ENCODE data around the gene EN1. TPM values are rescaled to one million over a fixed set of nuclear protein-coding genes. Genes with fewer than 3 reads are reported as not detected.

EN1 gene
- total RNA-seq, 2 experiments from 2014 or later: not detected

DNA sequence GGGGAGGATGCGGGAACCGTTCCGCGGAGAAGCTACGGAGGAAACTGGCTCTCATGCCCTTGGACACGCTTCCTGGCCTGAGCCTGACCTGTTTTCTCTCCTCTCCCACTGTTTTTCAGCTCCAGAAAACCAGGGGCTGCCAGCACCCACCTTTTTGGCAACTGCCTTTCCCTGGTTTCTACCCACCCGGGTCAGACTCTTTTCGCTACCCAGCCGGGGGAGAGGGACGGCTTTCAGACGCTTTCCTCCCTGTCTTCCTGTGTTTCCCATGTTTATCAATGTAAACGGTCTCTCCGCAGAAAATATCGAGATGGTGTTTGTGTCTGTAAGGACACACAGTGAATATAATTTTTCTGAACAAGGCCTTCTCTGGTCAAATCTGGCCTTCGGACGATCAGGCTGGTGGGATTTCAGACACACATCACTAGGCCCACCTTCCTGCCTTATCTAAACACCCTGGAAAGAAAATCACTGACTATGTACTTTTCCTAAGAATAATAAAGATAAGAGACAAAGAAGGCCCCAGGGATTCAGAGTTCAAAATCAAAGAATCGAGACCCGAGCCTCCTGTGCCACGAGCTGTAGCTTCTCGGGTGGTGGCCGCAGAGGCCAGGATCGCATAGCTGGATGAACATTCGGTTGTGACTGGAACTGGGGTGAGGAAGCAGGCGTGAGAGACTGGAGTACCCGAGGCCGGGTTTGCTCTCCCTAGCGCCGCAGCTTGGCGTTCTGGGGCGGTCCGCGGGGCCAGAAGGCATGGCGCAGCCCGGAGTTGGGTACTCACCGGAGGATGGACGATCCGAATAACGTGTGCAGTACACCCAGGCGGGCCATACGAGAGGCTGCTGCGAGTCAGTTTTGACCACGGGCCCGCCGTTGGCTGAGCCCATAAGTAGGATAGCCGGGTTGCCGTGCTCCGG is 1.7 kb downstream of the EN1 start:
- POLR2A ChIA-PET: no interaction called here
- CTCF ChIA-PET: interaction anchor here (1.1 to 1.2 kb wide), 2 partner anchors 10 to 35 kb away, joined by 3 read pairs; no protein-coding TSS in a partner anchor

DNA sequence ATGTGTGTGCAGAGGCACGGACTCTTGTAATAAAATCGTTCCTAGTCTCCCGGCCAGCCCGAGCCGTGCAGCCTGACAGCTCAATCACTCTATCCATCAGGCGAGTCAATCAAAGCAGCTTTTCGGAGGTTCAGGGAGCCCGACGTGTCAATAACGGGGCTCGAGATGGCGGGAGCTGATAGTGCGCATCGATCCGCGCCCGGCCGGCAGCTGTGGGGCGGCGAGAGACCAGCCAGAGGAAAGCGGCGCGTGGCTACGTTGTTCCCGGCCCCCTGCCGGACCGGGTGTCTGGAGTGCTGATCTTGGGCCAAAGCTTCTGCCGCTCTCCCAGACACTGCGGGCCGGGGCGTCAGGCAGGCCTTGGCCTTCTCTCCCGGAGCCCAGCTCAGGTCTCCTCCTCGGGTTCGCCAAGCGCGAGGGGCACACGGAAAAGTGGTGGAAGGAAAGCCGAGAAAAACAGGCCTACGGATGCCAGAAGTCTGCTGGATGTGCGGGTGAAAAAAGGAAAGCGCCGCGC is 2.4 kb downstream of the EN1 start:
- ChIA-PET CTCF (interaction anchor here (0.6 to 1.5 kb wide), 4 partner anchors 10 to 518 kb away, joined by 3 to 5 read pairs (median 3); no protein-coding TSS in a partner anchor), POLR2A (no interaction called here)

DNA sequence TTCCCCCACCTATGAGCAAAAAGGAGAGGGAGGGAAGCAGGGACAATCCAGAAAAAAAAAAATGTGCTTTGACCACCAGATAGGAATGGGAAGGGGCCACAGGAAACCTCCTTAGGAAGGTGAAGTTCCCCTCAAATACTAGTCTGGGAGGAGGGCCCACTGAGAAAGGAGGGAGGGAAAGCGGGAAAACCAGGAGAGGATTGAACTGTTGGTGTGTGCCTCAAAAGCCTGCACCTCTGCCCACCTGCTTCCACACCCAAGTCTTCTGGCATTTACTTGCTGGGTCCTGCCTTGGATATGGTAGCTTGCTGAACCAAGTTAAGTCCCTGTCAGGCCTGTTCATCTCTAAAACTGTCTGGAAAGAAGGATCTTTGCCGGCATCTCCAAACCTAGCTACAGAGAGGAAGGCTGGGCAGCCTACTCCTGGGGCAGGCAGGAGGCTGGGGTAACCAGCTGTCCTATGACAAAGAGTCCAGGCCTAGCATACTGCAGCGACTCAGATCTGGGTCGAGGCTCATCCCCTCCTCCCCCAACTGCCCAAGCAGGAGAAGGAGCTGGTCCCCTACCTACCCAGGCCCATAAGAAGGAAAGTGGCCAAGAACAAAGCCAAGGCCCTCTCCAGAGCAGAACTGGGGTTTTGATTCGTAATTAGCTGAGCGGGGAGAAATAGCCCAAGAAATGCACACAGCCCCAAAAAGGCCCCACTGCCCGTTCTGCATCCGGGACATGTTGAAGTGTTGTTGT is 3.0 kb downstream of the EN1 start:
- CTCF ChIA-PET: interaction anchor here (0.6 to 1.5 kb wide), 3 partner anchors 11 to 519 kb away, joined by 3 to 5 read pairs (median 3); no protein-coding TSS in a partner anchor
- POLR2A ChIA-PET: no interaction called here

DNA sequence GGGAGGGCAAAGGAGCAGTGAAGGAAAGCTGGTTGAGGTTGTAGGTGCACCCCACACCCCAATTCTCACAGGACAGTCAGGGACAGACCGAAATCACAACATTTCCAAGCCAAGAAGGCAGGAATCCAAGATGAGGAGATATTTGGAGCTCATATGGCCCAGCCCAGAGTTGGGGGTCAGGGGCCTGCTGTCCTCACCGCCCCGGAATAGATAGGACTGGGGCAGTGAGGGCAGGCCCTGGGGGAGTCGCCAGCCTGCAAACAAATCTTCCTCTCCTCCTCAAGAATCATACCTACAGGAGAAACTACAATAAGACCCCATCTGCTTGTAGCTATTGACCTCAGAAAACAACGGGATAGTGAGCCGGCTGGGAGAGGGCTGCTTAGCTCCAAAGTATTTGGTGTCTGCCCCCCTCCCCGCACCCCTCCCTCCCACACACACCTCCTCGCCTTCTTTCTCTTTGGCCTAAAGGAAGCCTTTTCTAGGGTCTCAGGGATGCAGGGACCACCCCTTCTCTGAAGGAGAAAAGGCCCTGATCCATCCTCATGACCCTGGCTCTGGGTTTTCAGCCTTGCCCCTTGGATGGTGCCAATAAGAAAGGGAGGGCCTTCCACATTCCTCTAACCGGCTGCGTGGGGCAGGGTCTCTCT is 3.8 kb downstream of the EN1 start:
- ChIA-PET CTCF (interaction anchor here (1.5 kb wide), 1 partner anchor 12 kb away, joined by 5 read pairs; no protein-coding TSS in a partner anchor), POLR2A (no interaction called here)

DNA sequence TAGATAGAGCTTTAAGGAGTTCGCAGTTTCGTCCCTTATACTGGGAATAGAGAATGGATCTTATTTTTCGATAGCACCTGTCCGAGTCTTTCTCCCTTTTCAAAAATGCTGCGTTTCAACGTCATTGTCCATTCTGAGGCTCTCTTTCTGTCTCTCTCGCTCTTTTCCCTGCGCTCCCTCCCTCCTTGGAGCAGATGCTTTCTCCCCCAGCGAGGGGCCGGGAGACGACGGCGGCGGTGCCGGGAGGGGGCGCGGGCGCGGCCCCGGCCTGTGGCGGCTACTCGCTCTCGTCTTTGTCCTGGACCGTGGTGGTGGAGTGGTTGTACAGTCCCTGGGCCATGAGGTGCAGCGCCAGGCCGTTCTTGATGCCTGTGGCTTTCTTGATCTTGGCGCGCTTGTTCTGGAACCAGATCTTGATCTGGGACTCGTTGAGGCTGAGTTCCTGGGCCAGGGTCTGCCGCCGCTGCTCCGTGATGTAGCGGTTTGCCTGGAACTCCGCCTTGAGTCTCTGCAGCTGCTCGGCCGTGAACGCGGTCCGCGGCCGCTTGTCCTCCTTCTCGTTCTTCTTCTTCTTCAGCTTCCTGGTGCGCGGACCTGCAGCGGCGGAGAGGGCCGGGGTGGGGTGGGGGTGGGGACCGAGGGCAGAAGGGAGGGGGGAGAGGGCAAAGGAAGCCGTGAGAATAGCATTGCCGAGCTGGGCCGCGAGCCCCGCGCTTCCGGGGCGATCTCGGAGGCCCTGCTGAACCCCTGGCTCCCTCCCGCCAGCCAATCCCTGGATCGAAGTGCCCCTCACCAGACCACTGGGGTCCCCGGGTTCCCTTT is 4.6 kb downstream of the EN1 start:
- ChIA-PET CTCF (no interaction called here), POLR2A (no interaction called here)

DNA sequence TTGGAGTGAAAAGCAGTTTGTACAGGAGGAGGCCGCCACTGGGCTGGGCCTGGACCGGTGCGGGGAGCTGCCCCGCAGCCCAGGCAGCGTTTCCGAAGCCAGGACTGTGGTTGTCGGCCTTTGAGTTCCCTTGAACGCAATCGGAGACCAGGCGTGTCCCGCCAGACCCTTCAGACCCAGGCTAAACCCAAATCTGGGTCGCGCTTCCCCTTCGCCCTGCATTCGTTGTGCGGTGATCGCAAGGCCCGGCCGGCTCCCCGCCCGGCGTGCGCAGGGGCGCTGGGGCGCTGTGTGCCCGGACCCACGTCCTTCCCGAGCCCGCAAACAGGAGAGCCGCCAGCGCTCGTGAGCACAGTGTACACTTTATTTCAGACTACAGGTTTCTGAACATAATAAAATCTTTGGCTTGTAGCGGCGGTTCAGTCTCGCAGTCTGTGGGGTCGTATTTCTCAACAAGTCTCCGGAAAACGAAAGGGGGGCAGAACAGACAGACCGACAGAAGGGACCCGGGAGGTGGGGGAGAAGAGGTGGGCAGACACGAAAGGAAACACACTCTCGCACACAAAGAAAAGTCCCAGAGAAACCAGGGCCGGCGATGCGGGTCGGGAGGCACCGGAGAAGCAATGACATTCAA is 5.5 kb downstream of the EN1 start:
- CTCF ChIA-PET: no interaction called here
- POLR2A ChIA-PET: no interaction called here

DNA sequence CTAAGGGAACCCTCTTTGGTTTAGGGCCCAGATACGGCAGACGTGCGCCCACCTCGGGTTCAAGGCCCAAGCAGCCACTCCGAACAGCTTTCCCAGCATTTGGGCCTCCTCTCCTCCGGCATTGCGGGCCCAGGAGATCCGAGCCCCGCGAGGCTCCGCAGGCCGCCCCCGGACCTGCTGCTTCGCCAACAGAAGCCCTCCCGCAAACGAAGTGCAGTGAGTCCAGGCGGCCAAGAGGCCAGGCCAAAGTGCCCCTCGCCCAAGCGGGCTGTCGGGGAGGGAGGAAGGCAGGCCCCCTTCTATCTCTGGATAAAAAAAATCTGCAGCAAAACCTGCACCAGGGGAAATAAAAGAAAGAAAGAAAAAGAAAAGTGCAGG is 6.0 kb downstream of the EN1 start:
- ChIA-PET POLR2A (no interaction called here), CTCF (no interaction called here)

DNA sequence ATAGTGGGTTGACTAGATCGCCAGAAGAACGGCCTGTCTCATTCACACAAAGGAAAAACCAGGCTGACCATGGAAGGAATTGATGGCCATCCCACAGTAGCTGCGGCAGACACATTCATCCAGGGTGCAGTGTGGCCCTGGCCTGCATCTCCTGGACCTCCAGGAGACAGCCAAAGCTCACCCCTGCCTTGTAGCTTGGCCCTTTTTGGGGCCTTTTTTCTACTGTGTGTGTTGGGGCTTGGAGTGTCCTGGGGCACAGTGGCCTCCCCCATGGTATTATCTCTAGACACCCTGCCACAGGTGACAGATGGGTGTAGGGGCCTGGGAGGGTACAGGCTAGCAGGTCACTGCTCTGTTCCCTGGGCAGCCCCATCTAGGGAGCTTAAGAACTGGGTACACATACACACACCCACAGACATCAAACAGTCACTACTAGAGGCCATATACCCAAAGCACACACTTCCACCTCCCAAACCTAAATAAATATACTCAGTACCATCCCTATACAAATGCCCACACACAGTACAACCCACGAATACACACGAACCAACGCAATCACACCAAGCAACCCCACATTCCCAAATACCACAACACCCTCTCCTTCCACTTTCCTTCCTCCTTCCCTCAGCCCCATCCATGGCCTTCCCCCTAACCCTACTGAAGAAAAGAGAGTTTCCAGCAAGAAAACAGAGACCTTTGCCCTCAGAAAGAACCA is 8.6 kb downstream of the EN1 start:
- ChIA-PET CTCF (no interaction called here), POLR2A (no interaction called here)

DNA sequence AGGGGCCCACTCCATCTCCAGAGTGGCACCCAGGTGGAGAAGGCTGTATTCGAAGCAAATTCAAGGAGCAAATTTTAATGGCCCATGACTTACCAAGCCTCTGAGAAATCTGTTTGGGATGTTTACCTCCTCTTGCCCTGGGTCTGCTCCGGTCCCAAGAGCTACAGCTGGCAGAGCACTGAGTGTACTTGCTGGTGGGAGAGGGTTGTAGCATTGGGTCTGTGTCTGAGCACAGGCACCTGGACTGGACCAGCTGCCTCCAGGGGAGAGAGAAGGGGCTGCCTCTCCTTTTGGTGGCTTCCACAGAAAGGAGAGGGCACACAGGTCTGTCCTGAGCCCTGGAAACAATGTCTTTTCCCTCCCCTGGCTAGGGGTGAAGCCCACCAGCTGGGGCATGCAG is 9.8 kb downstream of the EN1 start:
- ChIA-PET POLR2A (no interaction called here), CTCF (no interaction called here)

DNA sequence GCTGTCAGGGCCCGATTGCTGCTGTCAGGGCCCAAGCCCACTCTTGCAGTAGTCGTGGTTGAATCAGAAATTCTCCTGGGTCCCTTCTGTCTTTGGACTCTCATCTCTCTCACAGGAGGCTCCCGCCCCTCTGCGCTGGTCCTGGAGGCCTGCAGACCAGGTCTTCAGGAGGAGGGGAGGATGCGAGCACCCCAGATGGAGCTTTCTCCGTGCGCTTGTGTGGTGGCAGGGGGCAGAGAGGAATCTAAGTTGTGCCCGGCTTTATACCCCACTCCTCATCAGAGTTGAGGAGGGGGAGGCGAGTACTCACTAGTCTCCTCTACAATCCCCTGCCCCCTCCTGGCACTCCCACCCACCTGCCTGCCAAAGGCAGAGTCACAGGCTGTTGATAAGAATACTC is 10.4 kb downstream of the EN1 start:
- ChIA-PET CTCF (no interaction called here), POLR2A (no interaction called here)

DNA sequence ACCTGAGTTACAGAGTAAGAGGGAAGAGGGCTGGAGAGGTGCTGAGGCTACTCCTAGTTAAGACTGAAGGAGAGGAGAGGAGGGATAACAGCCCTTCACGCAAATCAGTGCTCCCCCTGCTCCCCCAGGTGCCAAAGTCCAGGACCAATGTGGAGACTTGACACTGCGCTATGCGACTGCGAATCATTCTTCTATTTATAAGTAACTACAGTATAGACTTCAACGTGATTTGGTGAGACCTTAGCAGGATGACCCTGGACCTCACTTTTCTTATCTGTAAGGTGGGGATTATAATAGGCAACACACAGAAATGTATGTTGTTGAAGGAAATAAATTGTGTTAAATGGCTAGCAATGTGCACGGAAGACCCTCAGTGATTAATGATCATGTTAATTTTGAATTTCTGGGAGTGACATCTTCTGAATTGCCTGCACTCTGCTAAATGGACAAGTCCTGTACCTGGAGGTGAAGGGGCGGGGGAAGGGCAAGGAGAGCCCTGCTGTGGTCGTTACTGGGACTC is 11.0 kb downstream of the EN1 start:
- CTCF ChIA-PET: no interaction called here
- POLR2A ChIA-PET: no interaction called here

DNA sequence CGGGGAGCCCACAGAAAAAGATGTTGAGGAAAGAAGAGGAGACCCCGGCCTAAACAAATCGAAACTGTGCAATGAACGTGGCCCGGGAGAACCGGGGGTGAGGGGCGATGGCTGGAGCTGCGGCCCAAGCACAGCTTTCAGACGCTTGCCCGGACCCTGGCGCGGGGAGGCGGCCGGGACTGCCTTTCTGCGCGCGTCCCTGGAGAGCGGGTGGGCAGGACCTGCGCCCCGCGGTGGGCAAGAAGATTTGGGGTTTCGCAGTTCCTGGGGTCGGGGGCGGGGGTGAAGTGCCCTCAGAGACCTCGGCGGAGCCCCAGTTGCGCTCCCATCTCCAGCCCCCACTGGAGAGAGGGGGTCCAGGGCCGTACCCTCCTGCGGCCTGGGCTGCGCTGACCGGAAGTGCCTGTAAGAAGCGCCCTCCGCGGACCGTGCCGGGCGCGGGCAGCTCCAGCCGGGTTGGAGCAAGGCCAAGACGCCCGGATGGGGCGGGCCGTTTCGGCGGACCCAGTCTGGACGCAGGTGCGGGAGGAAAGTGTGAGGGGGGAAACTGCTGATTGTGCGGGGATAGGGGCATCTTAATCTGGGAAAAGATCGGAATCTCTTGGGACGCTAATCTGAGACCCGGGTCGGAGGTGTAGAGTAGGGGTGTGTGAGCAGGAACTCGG is 11.6 kb downstream of the EN1 start:
- ChIA-PET POLR2A (no interaction called here), CTCF (no interaction called here)

DNA sequence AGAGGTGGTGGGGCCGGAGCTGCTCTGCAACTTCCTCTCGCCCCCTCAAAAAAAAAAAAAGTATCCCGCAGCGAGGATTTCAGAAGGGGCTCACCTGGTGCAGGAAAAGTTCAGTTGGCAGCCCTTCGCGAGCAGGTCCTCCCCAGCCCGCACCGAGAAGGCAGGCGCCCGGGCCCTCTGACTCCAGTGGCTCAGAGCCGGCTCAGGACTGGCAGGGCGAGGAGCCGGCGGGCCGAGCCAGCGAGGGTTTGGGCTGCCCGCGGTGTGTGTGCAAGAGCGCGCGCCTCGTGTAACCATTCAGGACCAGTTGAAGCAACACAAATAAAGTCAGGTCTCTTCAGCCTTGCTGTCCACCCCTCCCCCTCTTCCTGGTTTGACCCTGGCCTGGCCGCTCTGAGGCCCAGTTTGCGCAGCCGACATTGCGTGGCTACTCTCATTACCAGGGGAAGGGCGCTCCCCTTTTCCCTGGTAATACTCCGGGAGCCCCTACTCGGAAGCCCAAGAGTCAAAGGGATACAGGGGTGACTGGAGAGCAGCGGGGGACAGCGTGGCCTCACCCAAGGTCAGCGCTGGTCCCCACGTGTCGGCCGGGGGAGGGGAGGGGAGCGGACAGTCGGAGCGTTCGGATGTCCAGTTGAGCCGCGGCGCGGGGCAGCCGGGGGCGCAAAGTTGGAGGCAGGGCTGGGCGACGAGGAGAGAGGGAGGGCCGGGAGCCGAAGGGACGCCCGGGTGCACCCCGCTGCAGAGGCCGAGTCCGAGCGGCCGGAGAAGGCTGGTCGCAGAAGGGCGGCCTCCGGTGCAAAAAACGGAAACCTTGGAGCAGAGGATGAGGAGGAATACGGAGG is 12.3 kb downstream of the EN1 start:
- ChIA-PET CTCF (no interaction called here), POLR2A (no interaction called here)

DNA sequence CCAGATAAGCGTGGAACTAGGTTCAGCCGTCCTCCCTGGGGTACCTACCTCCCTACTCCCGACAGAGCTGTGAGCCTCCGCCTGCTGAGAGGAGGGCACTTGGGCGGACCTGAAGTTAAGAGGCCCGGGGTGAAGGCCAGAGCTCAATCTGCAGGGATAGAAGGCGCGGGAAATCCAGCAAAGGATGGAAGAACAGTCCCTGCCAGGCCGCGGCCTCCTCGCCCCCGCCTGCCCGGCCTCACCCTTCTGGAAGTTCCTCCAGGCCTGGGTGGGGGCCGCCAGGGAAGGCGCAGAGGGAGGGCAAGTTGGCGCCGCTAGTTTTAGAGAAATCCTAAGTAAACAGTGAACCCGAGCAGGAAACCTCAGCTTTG is 13.0 kb downstream of the EN1 start:
- CTCF ChIA-PET: no interaction called here
- POLR2A ChIA-PET: no interaction called here

DNA sequence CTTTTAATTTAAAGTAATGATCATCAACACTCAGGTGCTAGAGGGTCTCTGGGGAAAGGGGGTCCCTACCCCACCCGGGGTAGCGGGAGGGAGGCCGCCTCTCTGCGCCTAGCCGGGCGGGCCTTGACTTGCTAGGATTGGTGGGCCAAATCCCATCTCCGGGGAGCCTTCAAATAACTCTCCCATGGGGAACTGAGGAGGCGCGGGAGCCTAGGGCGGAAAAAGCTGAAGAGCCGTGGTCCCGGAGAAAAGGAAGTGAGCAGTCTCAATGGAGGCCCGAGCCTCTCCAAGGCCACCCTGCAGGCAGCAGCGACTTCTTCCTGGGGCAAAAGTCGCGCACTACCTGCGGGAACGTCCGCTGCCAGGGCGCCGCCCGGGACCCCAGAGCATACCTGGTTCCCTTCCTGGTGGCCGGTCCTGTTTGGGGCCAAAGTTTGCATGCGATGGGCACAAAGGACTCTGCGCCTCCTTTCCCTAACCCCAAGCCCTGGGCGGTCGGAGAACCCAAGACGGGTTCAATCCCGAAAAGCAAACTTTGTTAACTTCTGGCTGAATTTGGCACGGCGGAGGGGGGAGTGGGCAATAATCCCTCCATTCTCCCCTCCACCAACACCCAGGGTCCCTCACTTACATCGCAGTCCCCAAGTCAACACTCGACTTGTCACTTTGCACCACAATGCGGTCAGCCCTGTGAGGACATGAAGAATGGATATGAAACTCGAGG is 13.6 kb downstream of the EN1 start:
- ChIA-PET POLR2A (no interaction called here), CTCF (no interaction called here)

Measured in activated CD8-positive, alpha-beta memory T cell treated with anti-CD3 and anti-CD28 coated beads for 36 hours (primary cell).